Prostate gland (tissue), 2 donors: ENCODE measurements around the gene PTPRT. TPM values are rescaled to one million over a fixed set of nuclear protein-coding genes. Genes with fewer than 3 reads are reported as not detected.

Source experiments
- DNase-seq: peaks from one replicate; pipeline ENCODE4 v3.0.0-alpha.2; 2019; ENCODE audit warnings: low spot score
- H3K27ac ChIP-seq, 2 donors: fragments of 200-600 bp; sonication (generic); 2 replicates each; pipeline ENCODE4 v1.5.1; 2017 to 2019
- H3K27me3 ChIP-seq: fragments of 200-600 bp; sonication (generic); replicated peaks from 2 replicates; pipeline ENCODE4 v1.5.1; 2019; ENCODE audit not compliant: insufficient read depth
- H3K36me3 ChIP-seq, 2 donors: fragments of 200-600 bp; sonication (generic); 1 replicate in 1 of 2; 2 replicates in 1 of 2; pipeline versions ENCODE4 v1.5.1 to v1.8.1; 2017 to 2019
- H3K4me1 ChIP-seq: fragments of 200-600 bp; sonication (generic); replicated peaks from 2 replicates; pipeline ENCODE4 v1.5.1; 2019
- H3K4me3 ChIP-seq, 2 donors: fragments of 200-600 bp; sonication (generic); 2 replicates each; pipeline ENCODE4 v1.5.1; 2017 to 2019
- H3K9me3 ChIP-seq: fragments of 200-600 bp; sonication (generic); 2 replicates; pipeline ENCODE4 v1.5.1; 2017
- POLR2A ChIP-seq: fragments of 450-650 bp; IDR thresholded peaks from one replicate; pipeline ENCODE4 v1.6.1; 2016; ENCODE audit warnings: antibody characterized with exemption, mild to moderate bottlenecking
- POLR2AphosphoS5 ChIP-seq: sonication (generic); formaldehyde crosslinking; IDR thresholded peaks from one replicate; pipeline ENCODE4 v1.6.1; 2017; ENCODE audit warnings: antibody characterized with exemption
- WGBS: methylation state at CpG from one replicate; pipeline ENCODE4 v1.1.5; 2018; 5-methylcytosine and 5-hydroxymethylcytosine counted together
- intact Hi-C: fragments of 100-400 bp; cut with DNase I; formaldehyde crosslinking; loops from one replicate; pipeline ENCODE4 v1.14.2; 2022
- total RNA-seq, 2 donors: library from RNA; depleted of rRNA; stranded (reverse); fragments of >200 nt; gene quantifications; one replicate each; pipeline ENCODE4 v1.1.0, GENCODE V29; 2016
- TF ChIP-seq, protein P1 (sequence below), 4 experiments: fragments of 200-600 bp in 2 of 4; fragments of 450-650 bp in 2 of 4; sonication (generic) in 2 of 4; IDR thresholded peaks; 1 replicate in 3 of 4; 2 replicates in 1 of 4; pipeline ENCODE4 v1.5.1; 2016 to 2019; ENCODE audit warnings: antibody characterized with exemption in 4 of 4, mild to moderate bottlenecking in 2 of 4, moderate library complexity in 2 of 4

The PTPRT gene
- total RNA-seq, 2 donors from 2014 or later: 1.5 to 3.5 TPM

DNA sequence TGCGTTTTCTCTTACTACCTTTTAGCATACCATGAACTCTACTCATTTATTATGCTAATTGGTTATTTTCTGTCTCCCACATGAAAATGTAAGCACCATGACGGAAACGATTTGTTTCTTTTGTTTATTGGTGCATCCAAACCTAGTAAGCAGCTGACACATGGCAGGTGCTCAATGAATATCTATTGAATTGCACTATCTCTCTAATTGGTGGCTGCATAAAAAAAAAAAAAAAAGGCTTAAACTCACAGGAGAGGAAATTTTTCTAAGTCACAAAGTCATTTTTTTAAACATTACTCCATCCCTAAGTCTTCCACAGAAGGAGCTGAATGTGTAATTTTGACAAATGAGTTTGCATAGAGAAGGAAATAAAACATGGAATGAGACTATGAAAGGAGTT is 608.4 kb downstream of the PTPRT start:
- intact Hi-C loops: no loop called here
- WGBS: 86% methylated on average over 3 of the region's 3 CpGs

DNA sequence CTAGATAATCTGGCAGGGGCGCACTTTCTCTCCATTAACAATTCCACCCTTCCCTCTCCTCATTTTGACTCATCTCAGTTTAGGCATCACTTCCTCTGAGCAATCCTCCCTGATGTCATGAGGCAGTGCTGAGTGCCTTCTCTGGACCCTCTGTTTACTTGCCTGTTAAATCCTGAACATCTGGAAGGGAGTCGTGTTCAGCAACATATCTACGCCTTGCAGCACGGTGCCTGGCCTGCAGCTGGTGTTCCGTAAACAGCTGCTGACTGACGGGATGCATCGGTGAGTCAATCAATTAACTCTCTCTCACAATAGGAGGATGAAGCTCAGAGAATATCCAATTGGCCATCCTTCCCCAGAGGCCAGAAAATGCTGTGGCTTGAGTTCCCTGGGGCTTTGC is 613.5 kb downstream of the PTPRT start:
- intact Hi-C loops: no loop called here
- no peak overlapping the region for H3K4me3 ChIP-seq
- H3K4me1 ChIP-seq: no peaks in the 10 kb centered on the region
- WGBS: 69% methylated on average over 7 of the region's 7 CpGs
- no peak overlapping the region for H3K27ac ChIP-seq
- H3K36me3 ChIP-seq: no peaks in the 10 kb centered on the region
- no peaks in the 10 kb centered on the region for H3K9me3 ChIP-seq
- TF ChIP-seq POLR2A (no peak), POLR2AphosphoS5 (no peak)
- TF ChIP-seq, protein P1, sequence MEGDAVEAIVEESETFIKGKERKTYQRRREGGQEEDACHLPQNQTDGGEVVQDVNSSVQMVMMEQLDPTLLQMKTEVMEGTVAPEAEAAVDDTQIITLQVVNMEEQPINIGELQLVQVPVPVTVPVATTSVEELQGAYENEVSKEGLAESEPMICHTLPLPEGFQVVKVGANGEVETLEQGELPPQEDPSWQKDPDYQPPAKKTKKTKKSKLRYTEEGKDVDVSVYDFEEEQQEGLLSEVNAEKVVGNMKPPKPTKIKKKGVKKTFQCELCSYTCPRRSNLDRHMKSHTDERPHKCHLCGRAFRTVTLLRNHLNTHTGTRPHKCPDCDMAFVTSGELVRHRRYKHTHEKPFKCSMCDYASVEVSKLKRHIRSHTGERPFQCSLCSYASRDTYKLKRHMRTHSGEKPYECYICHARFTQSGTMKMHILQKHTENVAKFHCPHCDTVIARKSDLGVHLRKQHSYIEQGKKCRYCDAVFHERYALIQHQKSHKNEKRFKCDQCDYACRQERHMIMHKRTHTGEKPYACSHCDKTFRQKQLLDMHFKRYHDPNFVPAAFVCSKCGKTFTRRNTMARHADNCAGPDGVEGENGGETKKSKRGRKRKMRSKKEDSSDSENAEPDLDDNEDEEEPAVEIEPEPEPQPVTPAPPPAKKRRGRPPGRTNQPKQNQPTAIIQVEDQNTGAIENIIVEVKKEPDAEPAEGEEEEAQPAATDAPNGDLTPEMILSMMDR (IDR thresholded peaks at IDR 0.05): no peak
- no peaks in the 10 kb centered on the region for H3K27me3 ChIP-seq
- DNase-seq: no peak

More for the DNA sequence above, 608.4 kb downstream of the PTPRT start:
- Histone ChIP-seq H3K4me1 (no peaks in the 10 kb centered on the region), H3K27me3 (no peaks in the 10 kb centered on the region), H3K27ac (no peak overlapping the region), H3K4me3 (no peak overlapping the region), H3K36me3 (no peaks in the 10 kb centered on the region), H3K9me3 (no peaks in the 10 kb centered on the region)
- DNase-seq: no peak
- TF ChIP-seq, protein P1 (IDR thresholded peaks at IDR 0.05): no peak
- TF ChIP-seq POLR2AphosphoS5 (no peak), POLR2A (no peak)

DNA sequence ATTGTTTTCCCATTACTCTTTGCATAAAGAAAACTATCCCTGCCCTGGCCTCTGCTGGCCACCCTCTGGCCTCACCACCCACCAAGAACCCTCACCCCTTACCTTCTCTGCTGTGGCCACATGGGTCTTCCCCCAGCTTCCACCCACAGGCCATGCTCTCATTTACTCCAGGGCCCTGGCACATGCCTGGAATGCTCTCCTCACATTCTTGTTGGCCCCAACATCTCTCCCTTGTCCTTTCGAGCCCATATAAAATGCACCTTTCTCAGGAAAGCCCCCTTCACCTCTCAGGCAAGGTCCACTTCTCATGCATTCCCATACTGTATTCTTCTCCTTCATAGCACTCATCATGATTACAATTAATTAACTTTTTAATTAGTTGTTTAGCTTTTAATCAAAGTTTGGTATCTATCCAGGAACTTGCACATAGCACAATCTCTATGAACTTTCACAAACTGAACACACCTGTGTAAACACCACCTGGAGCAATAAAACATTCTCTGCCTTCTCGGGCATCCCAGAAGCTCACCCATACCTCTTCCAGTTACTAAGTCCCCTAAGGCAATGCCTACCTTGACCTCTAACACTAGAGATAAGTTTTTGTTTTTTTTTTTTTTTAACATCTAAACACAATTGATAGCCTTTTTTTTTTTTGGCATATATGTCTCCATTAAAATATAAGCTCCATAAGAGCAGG is 617.2 kb downstream of the PTPRT start:
- no peaks in the 10 kb centered on the region for H3K9me3 ChIP-seq
- no peaks in the 10 kb centered on the region for H3K36me3 ChIP-seq
- TF ChIP-seq POLR2AphosphoS5 (peak; percentile 47), POLR2A (no peak)
- no peak overlapping the region for H3K4me3 ChIP-seq
- no peaks in the 10 kb centered on the region for H3K4me1 ChIP-seq
- 56% methylated on average over 2 of the region's 2 CpGs for WGBS
- peak; percentile 12 for DNase-seq
- no peaks in the 10 kb centered on the region for H3K27me3 ChIP-seq
- intact Hi-C loops: no loop called here
- H3K27ac ChIP-seq: no peak overlapping the region

DNA sequence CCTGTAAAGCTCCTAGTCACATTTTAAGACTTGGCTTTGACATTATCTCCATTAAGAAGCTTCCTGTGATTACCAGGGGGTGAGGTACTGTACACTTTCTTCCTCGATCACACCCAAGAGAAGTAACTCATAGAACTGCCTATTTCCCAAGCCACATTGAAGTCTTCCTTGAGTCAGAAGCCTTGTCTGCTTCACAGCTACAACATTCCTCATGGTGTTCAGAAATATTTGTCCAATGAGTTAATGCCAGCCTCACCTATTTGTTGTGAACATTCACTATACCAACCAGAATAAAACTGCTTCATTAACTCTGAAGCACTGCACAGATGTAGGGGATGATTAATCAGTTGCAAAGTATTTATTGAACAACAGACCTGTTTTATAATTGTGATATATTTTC is 622.3 kb downstream of the PTPRT start:
- DNase-seq: no peak
- no peaks in the 10 kb centered on the region for H3K4me1 ChIP-seq
- H3K9me3 ChIP-seq: no peaks in the 10 kb centered on the region
- H3K27ac ChIP-seq: no peak overlapping the region
- no peaks in the 10 kb centered on the region for H3K27me3 ChIP-seq
- TF ChIP-seq, protein P1 (IDR thresholded peaks at IDR 0.05): no peak
- TF ChIP-seq POLR2AphosphoS5: no peak
- TF ChIP-seq POLR2A: no peak
- no peak overlapping the region for H3K4me3 ChIP-seq
- no peaks in the 10 kb centered on the region for H3K36me3 ChIP-seq
- intact Hi-C loops: no loop called here
- 65% methylated on average over 1 of the region's 1 CpG for WGBS

DNA sequence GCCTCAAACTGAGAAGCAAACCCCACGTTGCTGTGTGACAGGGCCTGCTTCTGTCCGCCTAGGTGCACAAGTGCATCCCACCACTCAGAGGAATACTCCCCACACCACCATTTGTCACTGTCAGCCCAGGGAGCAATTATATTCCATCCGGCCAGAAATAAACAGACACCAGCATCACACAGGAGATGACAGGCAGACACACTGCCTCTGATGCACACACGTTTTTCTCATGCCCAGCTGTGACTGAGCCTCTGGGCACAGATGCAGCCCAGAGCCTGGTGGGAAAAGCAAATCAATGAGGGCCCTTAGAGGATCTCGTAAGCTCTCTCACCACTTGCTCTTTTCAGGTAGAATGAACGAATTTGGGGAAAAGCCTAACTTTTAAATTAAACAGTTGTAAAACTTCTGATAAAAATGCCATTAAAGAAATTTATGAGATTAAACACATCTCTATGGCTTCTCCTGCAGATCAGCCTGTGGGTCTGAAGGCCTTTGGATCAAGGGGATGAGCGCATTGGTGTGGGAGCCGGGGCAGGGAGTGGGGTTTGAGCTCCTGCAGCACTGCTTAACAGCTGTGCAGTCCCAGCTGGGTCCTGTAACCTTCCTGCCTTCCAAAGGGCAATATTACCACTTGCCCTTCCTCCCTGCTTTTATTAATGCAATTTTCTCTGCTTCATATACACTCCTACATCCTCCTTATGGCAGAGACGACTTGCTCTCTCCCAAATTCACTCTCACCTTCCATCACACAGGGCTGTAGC is 624.3 kb downstream of the PTPRT start:
- H3K4me1 ChIP-seq: no peaks in the 10 kb centered on the region
- DNase-seq: no peak
- H3K27me3 ChIP-seq: no peaks in the 10 kb centered on the region
- no peaks in the 10 kb centered on the region for H3K9me3 ChIP-seq
- H3K36me3 ChIP-seq: no peaks in the 10 kb centered on the region
- WGBS: 53% methylated on average over 9 of the region's 9 CpGs
- no peak overlapping the region for H3K27ac ChIP-seq
- TF ChIP-seq POLR2A (no peak), POLR2AphosphoS5 (no peak)
- TF ChIP-seq, protein P1 (IDR thresholded peaks at IDR 0.05): no peak
- intact Hi-C loops: no loop called here
- H3K4me3 ChIP-seq: no peak overlapping the region
